ENCODE data around the gene CPXM1.
"Not testable (repeated sequence)": the region's sequence is repeated elsewhere in the genome, so short reads cannot be mapped to it uniquely, and the experiment has no call there.

The CPXM1 gene

DNA sequence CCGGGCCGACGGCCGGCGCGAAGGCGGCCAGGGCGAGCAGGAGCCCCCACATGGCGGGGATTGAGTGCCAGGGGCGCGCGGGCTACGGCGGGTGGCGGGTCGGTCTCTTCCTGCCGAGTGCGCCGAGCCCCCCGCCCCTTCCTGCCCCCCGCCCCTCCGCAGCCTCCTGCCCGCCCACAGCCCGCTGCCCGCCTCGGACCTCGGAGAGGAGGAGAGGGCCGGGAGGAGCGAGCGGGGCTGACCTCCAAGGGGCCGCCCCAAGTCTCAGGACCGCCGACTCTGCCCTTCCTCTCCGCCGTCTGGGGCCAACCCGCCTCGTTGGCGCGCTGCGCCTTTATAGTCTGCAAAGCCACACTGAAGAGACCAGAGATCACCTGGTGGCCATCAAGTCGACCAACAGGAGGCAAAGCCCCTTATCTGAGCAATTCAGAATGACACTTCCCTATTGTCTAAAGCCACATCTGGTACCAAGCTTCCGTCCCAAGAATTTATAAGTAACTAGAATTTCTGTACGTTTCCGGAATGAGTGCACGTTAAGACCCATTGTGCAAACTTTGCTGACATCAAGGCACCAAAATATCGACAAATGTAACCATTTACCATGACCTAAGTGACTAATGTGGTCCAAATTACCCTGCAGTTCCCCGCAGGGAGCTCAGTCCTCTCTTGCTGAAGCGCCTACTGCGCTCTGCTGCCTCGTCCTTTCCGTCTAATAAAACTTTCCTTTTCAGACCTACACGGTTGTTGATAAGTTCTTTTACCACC, at the start of gene CPXM1:
Gene CPXM1 (minus strand): TSS at position 107 of the 765 bp plus-strand sequence. CDS start 55 bp downstream, at position 52.
- DNase-seq (ENCODE audit: low read depth in 2 of 2) = no peak

DNA sequence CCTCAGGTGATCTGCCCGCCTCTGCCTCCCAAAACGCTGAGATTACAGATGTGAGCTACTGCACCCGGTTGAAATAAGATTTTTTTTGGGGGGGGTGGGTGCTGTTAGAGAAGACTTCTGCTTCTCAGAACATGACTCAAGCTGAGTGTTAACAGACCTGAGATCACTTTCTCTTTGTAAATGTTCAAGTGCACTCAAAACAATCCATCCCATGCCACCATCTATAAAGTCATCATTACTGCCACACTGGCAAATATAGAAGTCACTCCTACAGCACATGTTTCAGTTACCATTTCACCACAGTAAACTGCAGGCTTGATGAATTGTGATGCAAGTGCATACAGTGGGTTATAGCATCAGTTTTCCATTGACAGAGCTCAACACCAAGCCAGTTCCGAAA, 49.1 kb upstream of the CPXM1 start:
- no peak for DNase-seq (ENCODE audit: low read depth in 2 of 2)

- DNase-seq (ENCODE audit: low read depth in 2 of 2) = no peak
Observed at GRCh38 chr20:2847802-2848201, 47.4 kb upstream of the CPXM1 start.

- no peak for DNase-seq (ENCODE audit: low read depth in 2 of 2)
Observed at GRCh38 chr20:2846698-2847097, 46.3 kb upstream of the CPXM1 start.

DNA sequence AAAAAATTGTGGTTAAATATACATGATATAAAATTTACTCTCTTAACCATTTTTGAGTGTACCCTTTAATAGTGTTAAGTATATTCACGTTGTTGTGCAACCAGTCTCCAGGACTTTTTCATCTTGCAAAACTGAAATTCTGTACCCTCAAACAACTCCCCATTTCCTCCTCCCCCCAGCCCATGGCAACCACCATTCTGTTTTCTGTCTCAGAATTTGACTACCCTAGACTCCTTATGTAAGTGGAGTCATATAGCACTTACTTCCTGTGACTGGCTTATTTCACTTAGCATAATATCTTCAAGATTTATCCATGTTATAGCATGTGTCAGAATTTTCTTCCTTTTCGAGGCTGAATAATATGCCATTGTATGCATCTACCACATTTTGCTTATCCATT, 45.2 kb upstream of the CPXM1 start:
- no peak for DNase-seq (ENCODE audit: low read depth in 2 of 2)

DNA sequence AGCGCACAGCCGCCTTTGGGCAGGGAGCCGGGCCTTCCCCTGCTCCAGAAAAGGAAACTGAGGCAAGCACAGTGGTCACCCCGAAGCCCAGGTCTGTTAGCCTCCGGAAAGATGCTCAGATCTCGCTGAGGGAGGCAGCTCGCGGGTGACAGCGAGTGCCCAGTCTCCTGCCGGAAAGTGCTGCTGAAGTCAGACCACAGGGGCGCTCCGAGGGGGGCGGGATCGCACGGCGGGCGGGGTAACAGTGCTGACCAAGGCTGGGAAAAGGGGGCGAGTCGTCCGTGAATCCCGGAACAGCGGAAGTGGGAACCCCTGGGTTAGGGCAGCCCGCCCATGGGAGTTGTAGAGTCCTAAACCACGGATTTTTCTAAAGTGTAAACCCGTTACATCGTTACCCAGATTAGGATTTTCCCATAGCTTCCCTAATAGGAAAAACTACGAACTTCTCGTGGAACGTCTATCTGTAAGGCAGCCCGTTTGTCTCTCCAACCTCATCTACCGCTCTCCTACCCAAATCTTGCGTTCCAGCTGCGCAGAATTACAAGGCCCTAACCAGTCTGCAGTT, 40.6 kb upstream of the CPXM1 start:
- DNase-seq (ENCODE audit: low read depth in 2 of 2) = no peak

GRCh38 chr20:2840138-2840966, 39.9 kb upstream of the CPXM1 start, which contains the start of the genes PCED1A and VPS16:
TSS of gene PCED1A (minus strand) at chr20:2840655. CDS start at chr20:2839912, 743 bp downstream.
TSS of gene VPS16 (plus strand) at chr20:2840745. CDS start at chr20:2840775, 30 bp downstream.
- peak; percentile 78 for DNase-seq (ENCODE audit: low read depth in 2 of 2)

DNA sequence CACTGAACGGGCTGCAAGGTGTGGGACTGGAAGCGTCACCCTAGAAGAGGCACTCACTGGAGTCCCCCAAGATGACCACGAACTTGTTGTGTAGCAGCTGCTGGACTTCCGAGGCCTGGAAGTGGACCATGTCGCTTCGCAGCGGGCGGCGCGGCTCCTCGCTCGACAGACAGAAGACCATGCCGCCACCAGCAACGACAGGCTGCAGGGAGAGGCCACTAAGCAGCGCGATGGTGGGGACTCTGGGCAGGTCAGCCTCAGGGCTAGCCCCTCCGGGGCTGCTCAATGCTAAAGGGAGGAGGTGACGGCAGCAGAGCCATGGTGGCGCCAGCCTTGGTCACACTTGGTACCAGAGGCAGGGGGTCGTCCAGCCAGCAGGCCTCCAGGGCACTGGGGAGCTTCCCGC, 39.3 kb upstream of the CPXM1 start:
- no peak for DNase-seq (ENCODE audit: low read depth in 2 of 2)

GRCh38 chr20:2838847-2839671, 38.6 kb upstream of the CPXM1 start:
- DNase-seq (ENCODE audit: low read depth in 2 of 2) = no peak

DNA sequence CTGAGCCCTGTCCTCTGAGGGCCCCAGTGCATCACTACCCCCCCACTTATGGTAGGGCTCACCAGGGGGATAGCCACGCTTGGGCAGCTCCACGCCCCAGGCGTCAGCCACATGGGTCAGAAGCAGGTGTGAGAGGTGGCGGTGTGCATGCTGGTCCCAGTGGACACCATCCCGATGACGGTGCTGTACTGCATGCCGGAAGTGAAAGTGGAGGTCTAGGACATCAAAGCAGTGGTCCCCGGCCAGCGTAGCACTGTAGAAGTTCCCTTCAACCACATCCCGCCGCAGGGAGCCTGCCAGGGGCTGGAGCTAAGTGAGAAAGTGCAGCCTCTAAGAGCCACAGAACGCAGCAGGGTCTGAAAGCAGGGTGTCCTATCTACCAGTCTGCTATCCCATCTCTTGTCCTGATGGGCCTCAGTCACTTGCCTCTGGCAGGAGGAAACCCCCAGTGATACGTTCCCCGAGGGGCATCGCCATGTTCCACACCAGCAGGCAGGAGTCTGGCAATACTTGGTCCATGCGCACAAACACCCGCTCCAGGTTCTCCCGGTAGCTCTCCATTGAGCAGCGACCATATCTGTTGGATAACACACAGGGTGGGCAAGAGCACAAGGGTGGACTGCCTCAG, 37.9 kb upstream of the CPXM1 start:
- no peak for DNase-seq (ENCODE audit: low read depth in 2 of 2)

DNA sequence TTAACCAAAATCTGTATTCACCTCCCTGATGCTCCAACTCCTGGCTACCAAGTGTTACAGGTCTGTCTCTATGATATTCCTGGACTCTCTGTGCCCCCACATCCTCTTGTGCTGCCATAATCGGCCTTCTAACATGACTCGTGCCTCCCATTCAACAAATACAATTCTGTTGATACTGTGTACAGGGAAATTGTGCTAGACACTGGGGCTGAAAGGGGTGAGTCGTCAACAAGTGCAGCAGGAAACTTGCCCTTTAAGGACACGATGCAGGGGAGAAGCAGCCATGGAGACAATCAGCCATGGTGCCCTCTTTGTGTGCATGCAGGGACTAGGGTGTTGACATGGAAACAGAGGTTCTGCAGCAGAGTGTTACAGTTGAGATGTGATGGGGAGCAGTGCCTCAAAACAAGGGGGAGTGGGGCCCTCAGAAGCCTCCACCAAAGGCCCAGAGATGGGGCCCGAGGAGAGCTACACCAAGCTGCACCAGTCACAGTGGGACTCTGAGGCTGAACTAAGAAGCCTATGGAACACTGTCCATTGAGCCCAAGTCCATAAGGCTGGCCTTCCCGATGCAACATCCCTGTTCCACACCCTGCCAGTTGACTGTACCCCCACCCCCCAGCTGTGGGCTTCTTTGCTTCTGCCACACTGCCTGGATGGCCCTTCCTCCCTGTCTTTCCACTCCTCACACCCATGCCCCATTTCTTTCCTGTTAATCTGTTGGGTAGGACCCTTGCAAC, 37.0 kb upstream of the CPXM1 start:
- no peak for DNase-seq (ENCODE audit: low read depth in 2 of 2)

DNA sequence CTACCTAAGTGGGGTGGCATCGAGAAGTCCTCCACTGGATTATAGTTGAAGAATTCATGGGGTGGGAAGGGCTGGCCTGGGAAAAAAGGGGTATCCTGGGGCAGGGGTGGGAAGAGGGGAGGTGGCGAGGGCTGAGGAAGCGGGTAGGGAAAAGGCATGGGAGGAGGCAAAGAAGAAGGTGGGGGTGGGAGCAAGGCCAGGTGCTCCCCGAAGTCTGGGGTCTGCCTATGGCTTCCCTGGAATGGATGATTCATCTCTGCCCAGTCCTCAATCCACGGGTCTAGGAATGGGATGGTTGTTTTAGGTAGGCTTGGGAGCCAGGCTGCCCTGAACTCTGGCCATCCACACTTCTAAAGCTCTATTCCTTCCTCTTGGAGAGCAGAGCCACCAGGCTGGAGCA, 35.6 kb upstream of the CPXM1 start:
- no peak for DNase-seq (ENCODE audit: low read depth in 2 of 2)

GRCh38 chr20:2835331-2835796, 34.9 kb upstream of the CPXM1 start:
- DNase-seq (ENCODE audit: low read depth in 2 of 2) = no peak

DNA sequence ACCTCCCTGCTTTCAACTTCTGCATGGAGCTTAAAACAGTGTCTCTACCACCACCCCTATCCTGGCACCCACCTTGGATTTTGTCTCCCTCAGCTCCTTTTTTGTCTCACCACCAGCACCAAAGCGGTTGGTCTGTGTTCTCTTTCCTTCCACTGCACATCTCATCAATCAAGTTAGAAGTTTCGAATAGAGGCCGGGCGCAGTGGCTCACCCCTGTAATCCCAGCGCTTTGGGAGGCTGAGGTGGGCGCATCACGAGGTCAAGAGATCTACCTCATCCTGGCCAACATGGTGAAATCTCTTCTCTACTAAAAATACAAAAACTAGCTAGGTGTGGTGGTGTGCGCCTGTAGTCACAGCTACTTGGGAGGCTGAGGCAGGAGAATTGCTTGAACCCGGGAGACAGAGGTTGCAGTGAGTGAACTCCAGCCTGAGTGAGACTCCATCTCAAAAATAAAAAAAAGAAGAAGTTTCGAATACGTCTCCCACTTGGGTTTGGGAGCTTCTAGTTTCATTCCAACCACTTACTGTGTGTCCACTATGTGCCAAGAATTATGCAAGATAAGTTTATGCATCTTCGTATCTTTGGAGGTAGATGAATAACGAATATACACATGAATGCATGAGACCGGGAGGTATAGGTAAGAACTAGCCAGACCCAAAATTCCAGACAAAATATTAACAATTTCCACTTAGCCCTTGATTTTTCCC, 34.1 kb upstream of the CPXM1 start:
- DNase-seq (ENCODE audit: low read depth in 2 of 2) = no peak

DNA sequence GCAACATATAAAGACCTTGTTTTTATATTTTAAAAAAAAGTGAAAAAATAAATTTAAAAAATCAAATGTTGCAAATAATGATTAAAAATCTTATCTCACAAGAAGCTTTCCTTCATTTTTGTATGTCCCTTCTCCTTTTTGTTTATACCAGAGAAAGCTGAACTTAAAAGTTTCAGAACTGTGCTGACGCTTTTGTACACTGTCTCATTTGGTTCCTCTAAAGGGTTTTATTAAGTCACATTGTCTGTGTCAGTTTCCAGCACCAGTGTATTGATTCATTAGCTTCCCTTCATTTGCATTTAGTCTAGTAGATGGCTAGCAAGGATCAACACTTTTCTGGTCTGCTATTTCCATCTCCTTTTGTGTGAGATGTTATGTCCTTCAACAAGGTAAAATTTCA, 33.3 kb upstream of the CPXM1 start:
- no peak for DNase-seq (ENCODE audit: low read depth in 2 of 2)

DNA sequence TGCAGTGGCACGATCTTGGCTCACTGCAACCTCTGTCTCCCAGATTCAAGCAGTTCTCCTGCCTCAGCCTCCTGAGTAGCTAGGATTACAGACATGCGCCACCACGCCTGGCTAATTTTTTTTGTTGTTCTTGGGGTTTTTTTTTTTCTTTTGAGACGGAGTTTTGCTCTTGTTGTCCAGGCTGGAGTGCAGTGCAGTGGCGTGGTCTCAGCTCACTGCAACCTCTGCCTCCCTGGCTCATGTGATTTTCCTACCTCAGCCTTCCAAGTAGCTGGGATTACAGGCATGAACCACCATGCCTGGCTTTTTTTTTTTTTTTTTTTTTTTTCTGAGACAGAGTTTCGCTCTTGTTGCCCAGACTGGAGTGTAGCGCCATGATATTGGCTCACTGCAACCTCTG, 30.8 kb upstream of the CPXM1 start:
- not testable (repeated sequence) for DNase-seq (ENCODE audit: low read depth in 2 of 2)

- no peak for DNase-seq (ENCODE audit: low read depth in 2 of 2)
Observed at GRCh38 chr20:2829376-2829775, 28.9 kb upstream of the CPXM1 start.

DNA sequence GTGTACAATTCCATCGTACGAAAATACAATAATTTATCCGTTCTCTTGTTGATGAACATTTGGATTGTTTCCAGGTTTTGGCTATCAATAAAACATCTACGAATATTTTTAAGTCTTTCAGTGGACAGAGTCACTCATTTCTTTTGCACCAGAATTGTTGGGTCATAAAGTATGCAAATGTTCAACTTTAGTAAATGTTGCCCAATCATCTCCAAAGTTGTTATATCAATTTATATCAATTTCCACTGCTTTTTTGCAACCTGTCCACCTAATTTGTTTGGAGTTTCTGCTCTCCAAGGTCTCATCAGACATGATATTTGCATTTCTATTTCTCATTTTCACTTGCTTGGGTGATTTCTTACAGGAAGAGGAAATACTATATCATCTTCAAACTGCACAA, 26.2 kb upstream of the CPXM1 start:
- DNase-seq (ENCODE audit: low read depth in 2 of 2) = no peak

DNA sequence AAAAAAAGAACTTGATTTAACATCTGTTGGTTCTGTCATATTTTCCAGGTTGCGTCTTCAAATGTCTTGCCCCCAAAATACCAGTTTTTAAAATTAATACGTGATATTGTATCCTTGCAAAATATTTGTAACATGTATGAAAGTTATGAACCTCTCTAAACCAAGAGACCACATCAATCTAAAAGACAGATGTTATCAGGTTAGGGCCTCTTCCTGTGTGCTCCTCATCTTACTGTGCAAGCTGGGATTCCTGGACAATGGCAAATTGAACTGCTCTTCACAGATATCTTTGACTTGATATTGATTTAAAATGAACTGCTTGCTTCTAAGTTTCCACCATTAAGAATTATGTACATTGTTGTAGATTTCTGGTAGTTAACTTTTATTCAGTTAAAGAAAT, 25.3 kb upstream of the CPXM1 start:
- DNase-seq (ENCODE audit: low read depth in 2 of 2) = no peak

- no peak for DNase-seq (ENCODE audit: low read depth in 2 of 2)
Observed at GRCh38 chr20:2822073-2822472, 21.6 kb upstream of the CPXM1 start.
